GM19035 (cell line): ENCODE data around the gene CBS.
"Not testable (repeated sequence)": the region's sequence is repeated elsewhere in the genome, so short reads cannot be mapped to it uniquely, and the experiment has no call there.

Experiments
- ATAC-seq: cut with Tn5 transposase; IDR thresholded peaks from one replicate; pipeline ENCODE4 v1.9.1; 2021; ENCODE audit not compliant: unreplicated experiment

The CBS gene

DNA sequence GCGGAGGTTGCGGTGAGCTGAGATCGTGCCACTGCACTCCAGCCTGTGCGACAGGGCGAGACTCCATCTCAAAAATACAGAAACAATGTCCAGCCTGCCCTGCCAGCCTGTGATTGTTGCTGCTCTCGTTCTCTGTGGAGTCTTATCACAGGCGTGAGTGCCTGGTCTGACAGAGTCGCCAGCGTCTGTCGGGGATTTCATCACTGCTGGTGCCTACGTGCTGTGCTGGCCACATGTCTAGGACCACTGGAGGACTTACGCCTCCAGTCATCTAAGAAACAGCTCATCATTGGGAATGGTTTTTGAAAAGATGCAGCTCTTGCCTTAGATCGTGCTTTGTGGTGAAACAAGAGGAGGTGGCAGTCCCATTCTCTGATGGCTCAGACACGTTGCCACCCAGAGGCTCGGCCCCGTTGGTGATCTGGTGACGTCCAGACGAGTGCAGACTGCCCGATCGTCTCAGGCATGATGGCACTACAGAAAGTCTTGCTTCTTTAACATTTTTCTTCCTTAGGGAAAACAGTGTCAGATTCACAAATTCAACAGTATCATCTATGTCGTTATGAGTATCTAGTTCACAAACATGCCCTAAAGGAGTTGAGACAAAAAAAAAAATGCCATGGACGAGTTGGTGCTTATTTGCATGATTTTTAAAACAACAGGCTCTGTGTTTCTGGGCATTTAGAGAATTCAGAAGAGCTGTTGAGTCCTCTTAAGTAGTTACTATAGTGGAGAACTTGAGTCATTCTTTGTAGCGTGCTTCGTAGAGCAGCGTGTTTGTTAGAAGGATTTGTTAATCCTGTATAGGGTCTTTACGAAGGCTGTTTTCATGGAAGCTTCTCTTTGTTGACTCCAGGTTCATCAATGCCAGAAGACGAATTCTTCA is 47.5 kb downstream of the CBS start:
- no peak for ATAC-seq

GRCh38 chr21:43025636-43026180 is 49.9 kb downstream of the CBS start:
- no peak for ATAC-seq

DNA sequence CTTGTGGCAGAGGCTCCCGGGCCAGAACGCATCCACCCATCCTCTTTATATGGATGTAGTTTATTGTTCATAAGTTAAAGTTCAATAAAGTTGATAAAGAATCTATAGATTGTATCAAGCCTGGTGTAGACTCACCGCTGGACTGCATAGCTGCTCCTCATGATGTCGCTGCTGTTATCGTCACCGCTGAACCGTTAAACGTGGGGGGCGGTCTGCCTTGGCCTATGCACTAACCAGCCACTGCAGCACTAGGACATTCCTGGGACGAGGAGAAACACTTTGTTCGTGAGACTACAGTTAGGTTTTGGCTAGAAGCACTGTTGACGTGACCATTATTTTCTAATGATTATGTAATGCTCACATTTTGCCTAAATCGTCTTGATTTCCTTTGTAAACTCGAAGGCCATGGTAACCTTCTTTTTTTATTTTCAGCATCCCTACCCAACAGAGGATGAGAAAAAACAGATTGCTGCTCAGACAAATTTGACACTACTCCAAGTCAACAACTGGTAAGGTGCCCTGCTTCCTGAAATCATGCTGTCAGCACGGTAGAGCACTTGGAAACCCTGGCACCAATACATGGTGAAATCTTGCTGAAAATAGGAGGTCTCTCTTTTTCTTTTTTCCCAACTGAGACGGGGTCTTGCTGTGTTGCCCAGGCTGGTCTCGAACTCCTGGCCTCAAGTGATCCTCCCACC is 51.0 kb downstream of the CBS start:
- ATAC-seq: no peak

DNA sequence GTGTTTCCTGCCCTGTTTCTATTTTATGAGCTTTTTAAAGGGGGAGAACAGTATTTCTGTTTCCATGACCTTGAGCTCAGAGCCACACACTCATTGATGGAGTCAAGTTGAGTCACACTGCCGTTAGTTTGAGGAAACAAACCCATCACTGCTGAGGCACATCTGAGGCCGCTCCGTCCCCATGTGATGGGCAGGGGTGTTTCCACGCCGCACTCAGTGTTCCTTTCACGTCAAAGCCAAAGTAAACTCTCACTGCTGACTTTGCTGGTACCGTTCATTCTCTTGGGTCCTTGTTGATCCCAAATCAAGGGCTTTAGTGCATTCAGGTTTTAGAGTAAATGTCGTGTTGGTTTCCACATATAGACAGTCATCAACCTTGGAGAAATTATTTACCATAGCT is 52.5 kb downstream of the CBS start:
- no peak for ATAC-seq

- no peak for ATAC-seq
These were observed 53.7 kb downstream of the CBS start for GRCh38 chr21:43021756-43022600.

DNA sequence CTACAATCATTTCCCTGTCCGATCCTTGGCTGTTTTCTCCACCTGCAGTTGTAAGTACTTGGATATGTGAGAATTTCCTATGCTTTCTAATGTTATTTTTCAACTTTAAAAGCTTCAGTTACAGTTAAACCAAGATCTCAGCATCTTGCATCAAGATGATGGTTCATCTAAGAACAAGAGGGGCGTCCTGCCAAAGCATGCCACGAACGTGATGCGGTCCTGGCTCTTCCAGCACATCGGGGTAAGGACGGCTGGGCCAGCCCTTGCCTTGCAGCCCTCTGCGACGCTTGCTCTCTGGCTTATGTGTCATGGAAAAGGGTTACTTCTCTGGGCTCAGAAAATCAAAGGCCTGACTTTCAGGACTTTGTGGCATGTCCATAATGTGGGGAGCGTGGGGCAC is 54.4 kb downstream of the CBS start:
- ATAC-seq: no peak

DNA sequence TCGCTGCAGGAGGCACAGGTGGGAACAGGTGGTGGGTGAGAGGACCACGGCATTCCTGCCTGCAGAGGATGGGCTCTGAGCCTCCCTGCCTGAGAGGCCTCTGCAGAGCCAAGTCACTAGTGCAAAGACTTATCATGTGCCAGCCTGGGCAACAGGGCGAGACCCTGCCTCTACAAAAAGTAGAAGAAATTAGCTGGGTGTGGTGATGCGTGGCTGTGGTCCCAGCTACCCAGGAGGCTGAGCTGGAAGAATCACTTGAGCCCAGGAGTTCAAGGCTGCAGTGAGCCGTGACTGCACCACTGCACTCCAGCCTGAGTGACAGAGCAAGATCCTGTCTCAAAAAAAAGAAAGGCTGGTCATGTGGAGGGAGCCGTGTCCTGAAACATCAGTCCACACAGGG is 54.9 kb downstream of the CBS start:
- no peak for ATAC-seq

- no peak for ATAC-seq
These were observed 55.5 kb downstream of the CBS start for GRCh38 chr21:43020177-43020576.

- no peak for ATAC-seq
These were observed 57.1 kb downstream of the CBS start for GRCh38 chr21:43018519-43018918.

- ATAC-seq: no peak
These were observed 58.9 kb downstream of the CBS start for GRCh38 chr21:43016728-43017127.

- ATAC-seq: no peak
These were observed 59.6 kb downstream of the CBS start for GRCh38 chr21:43015906-43016540.

GRCh38 chr21:43012596-43012995 is 63.0 kb downstream of the CBS start:
- no peak for ATAC-seq

DNA sequence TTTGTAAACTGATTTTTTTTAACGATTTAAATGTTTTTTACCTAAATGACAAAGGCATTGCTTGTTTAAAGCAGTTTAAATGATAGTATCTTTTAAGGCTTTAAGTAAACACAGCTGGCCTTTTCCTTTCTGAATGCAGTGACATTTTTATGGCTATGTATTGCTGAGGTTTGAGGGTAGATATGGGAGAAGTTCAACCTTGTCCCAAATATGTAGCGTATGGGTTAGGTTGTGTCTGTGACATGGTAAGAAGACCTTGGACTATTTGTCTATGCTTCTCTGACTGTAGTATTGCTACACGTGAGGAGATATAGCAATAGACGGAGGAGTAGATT is 68.8 kb downstream of the CBS start:
- no peak for ATAC-seq

DNA sequence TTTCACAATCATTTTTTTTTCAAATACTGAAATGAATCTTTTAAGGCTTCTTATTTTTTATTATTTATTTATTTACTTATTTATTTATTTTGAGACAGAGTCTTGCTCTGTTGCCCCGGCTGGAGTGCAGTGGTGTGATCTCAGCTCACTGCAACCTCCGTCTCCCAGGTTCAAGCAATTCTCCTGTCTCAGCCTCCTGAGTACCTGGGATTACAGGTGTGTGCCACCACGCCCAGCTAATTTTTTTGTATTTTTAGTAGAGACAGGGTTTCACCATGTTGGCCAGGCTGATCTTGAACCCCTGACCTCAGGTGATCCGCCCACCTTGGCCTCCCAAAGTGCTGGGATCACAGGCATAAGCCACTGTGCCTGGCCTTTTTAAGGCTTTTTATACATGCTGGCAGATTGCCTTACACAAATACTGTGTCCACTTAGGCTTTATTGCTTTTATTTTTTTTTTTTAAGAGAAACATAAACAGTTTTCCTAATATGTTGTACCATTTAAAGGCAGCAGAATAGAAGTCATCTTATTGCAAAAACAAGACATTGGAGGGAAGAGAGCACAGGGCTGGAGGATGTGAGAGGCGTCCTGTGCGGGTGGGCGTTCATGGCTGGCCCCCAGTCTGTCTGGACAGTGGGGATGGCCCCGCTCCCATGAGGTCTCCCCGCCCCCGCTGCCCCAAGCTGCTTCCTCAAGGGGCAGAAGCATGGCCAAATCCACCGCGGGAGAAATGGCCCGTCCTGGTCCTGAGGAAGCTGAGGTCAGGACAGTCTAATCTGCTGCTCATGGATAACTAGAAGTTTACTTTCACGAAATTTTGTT is 69.4 kb downstream of the CBS start:
- not testable (repeated sequence) for ATAC-seq

DNA sequence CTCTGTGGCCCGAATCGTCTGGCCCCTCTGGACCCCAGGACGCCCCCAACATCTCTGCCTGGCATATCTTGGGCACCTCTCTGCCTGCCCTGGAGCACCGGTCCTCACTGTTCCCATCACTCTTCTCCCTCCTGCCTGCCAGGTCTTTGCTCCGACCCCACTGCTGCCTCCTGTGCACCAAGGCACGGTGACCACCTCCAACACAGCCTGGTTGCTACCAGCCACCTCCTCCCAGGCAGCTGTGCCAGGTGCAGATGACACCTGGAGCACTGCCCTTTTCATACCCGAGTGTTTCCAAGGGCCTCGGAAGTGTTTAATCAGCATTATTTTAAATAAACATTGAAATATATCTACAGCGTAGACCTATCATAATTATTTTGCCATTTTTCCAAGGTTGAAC is 70.0 kb downstream of the CBS start:
- no peak for ATAC-seq

DNA sequence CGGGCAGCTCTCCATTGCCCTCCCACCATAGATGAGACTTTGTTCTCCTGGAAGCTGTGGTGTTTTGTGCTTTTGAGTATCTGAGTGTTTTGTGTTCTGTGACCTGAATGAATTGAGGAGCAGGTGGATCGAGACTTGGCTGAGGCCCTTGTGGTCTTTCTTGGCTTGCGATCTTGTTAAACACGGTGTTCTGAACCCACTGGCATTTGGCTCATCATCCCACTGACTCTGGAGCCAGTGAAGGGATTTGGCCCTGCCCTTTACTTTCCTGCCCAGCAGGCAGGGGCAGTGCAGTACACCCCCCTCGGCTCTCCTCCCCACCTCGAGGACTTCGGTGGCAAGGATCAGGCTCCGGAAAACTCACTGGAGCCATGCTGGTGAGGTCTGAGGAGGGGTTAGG is 70.7 kb downstream of the CBS start:
- ATAC-seq: no peak
